Nephron progenitor cell (in vitro differentiated cells): Measurements from ENCODE around the gene ALPL.
"Not testable (repeated sequence)": the region's sequence is repeated elsewhere in the genome, so short reads cannot be mapped to it uniquely, and the experiment has no call there.

Source experiments
- DNase-seq: peaks from one replicate; pipeline ENCODE4 v3.0.0; 2021
- H3K27ac Mint-ChIP-seq: 2 replicates; pipeline ENCODE4 v1.8.0; 2021; ENCODE audit warnings: mild to moderate bottlenecking, moderate library complexity, mixed read lengths
- H3K27me3 Mint-ChIP-seq: 2 replicates; pipeline ENCODE4 v1.8.0; 2021; ENCODE audit warnings: mild to moderate bottlenecking, low read depth, mixed read lengths; ENCODE audit not compliant: poor library complexity
- H3K36me3 Mint-ChIP-seq: 2 replicates; pipeline ENCODE4 v1.8.0; 2021; ENCODE audit warnings: low read depth, mixed read lengths
- H3K4me1 Mint-ChIP-seq: 2 replicates; pipeline ENCODE4 v1.8.0; 2021; ENCODE audit warnings: mixed read lengths
- H3K4me3 Mint-ChIP-seq: 2 replicates; pipeline ENCODE4 v1.8.0; 2021; ENCODE audit warnings: mild to moderate bottlenecking, moderate library complexity, mixed read lengths
- H3K9me3 Mint-ChIP-seq: 2 replicates; pipeline ENCODE4 v1.8.0; 2021; ENCODE audit warnings: mild to moderate bottlenecking, moderate library complexity, mixed read lengths
- TF ChIP-seq, protein P1 (sequence below): fragments of 200-600 bp; sonication (generic); IDR thresholded peaks from 2 replicates; pipeline ENCODE4 v1.5.0; 2021; ENCODE audit warnings: antibody characterized with exemption

Gene ALPL

DNA sequence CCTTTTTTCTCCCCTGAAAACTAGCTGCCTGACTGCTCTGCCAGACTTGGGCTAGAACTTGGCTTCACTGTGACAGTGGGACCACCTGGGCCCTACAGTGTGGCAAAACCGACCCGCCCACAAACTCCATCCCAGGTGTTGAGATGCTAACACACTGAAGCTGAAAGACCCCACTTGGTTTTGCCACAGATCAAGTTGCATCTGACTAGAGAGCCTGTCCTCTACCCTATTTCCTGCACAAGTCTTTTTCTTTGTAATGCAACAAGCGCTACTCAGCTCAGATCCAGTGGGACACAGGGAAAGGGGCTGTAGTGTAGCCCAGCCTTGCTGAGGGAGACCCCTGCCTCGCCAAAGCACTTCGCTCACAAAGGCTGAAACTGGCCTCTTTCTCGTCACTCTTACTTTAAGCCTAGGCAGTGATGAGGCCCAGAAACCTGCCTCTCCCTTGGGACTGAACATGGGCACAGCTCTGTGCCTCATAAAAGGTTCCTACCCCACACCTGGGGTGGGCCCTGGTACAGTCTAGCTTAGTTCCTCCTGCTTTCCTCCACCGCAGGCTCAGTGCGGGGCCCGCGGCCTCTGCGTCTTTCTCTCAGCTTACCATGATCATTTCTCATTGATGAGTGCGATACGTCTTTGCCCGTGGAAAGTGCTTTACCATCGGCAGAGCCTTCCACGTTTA lies 9.7 kb downstream of the ALPL start:
- Mint-ChIP-seq H3K27ac (peak overlapping the region; percentile 92), H3K9me3 (no peaks in the 10 kb centered on the region), H3K36me3 (no peaks in the 10 kb centered on the region), H3K4me3 (peak overlapping the region; percentile 7), H3K27me3 (peaks cover 3% of the 10 kb centered on the region), H3K4me1 (peaks cover 55% of the 10 kb centered on the region)
- TF ChIP-seq, protein P1, sequence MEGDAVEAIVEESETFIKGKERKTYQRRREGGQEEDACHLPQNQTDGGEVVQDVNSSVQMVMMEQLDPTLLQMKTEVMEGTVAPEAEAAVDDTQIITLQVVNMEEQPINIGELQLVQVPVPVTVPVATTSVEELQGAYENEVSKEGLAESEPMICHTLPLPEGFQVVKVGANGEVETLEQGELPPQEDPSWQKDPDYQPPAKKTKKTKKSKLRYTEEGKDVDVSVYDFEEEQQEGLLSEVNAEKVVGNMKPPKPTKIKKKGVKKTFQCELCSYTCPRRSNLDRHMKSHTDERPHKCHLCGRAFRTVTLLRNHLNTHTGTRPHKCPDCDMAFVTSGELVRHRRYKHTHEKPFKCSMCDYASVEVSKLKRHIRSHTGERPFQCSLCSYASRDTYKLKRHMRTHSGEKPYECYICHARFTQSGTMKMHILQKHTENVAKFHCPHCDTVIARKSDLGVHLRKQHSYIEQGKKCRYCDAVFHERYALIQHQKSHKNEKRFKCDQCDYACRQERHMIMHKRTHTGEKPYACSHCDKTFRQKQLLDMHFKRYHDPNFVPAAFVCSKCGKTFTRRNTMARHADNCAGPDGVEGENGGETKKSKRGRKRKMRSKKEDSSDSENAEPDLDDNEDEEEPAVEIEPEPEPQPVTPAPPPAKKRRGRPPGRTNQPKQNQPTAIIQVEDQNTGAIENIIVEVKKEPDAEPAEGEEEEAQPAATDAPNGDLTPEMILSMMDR: no peak
- DNase-seq: no peak

DNA sequence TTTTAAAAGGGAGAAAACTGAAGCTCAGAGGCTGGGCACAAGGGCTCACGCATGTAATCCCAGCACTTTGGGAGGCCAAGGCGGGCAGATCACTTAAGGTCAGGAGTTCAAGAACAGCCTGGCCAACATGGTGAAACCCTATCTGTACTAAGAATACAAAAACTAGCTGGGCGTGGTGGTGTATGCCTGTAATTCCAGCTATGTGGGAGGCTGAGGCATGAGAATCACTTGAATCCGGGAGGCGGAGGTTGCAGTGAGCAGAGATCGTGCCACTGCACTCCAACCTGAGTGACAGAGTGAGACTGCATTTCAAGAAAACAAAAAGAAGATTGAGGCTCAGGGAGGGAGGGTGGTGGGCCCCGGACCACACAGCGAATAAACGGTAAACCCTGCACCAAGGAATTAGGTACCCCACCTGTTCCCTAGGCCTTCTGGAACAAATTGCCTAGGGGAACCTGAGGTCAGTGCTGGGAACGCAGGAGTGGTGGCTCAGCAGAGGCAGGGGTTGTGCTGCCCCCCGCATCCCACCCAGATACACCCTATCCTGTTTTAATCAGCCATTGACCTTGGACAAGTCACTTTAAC lies 10.4 kb downstream of the ALPL start:
- Mint-ChIP-seq H3K4me1 (peaks cover 53% of the 10 kb centered on the region), H3K27ac (peak overlapping the region; percentile 92), H3K4me3 (peak overlapping the region; percentile 7)
- H3K36me3 Mint-ChIP-seq, H3K27me3 Mint-ChIP-seq, DNase-seq, H3K9me3 Mint-ChIP-seq: not testable (repeated sequence)

DNA sequence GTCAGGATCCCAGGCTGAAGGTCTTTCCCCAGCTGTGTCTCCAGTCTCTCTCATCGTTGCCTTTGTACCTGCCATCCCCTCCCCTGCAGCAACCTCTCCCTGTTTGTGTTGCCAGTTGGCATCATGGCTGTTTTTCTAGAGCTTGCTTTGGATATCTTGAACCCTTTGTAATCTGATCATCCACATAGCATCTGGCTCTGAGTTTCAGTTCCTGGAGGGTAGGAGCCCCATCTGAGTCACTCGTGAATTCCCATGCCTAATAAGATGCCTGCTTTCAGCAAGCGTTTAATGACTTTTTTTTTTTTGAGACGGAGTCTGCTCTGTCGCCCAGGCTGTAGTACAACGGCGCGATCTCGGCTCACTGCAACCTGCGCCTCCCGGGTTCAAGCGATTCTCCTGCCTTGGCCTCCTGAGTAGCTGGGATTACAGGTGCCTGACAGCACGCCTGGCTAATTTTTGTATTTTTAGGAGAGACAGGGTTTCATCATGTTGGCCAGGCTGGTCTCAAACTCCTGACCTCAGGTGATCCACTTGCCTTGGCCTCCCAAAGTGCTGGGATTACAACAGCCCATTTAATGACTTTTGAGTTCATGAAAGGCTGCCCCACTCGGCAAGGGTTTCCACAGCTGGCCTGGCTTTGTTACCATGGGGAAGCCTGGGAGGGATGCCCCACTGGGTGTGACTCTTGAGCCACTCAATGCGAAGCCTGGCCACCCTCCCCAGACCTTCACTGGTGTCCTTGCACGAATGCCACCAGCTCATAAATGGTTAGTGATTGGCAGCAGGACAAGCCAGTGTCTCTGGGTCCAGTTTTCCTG lies 11.9 kb downstream of the ALPL start:
- DNase-seq: no peak
- H3K27ac Mint-ChIP-seq: no peak overlapping the region
- no peaks in the 10 kb centered on the region for H3K36me3 Mint-ChIP-seq
- H3K27me3 Mint-ChIP-seq: no peaks in the 10 kb centered on the region
- H3K4me1 Mint-ChIP-seq: peaks cover 60% of the 10 kb centered on the region
- no peak overlapping the region for H3K4me3 Mint-ChIP-seq
- TF ChIP-seq, protein P1: no peak
- no peaks in the 10 kb centered on the region for H3K9me3 Mint-ChIP-seq

DNA sequence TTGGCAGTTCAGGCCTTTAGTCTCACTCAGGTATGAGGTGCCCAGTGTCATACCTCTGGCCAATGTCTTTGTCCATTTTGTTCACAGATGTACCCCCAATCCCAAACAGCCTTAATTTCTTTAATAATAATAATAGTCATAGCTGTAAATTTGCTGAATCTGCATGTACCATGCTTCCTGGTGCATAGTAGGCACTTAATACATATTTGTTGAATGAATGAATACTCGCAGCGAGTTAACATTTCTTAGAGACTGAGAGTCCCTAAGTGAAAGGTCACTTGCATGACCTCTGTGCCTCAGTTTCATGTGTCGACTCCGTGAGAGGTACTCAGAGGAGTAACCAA lies 12.5 kb downstream of the ALPL start:
- H3K4me3 Mint-ChIP-seq: no peak overlapping the region
- H3K4me1 Mint-ChIP-seq: peaks cover 61% of the 10 kb centered on the region
- no peaks in the 10 kb centered on the region for H3K9me3 Mint-ChIP-seq
- no peaks in the 10 kb centered on the region for H3K36me3 Mint-ChIP-seq
- TF ChIP-seq, protein P1: no peak
- no peak overlapping the region for H3K27ac Mint-ChIP-seq
- H3K27me3 Mint-ChIP-seq: no peaks in the 10 kb centered on the region
- no peak for DNase-seq

DNA sequence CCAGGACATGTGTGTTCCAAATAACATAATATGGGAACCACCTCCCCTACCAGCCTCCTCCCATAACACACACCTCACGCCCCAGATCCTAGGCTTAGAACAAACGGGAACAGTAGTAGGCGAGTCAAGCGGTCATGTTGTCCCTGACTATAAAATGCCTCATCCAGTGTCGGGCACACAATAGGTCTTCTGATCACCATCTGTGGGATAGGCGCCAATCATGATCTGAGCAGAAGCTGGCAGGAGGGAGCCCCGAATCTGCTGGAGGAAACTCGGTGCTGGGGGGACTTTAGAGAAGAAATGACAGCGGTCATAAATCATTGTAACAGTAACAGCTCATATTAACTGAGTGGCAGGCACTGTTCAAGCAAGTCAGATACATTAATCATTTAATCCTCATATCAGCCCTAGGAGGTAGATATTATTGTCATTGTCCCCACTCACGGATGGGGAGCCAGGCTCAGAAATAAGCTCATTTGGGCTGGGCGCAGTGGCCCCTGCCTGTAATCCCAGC lies 13.4 kb downstream of the ALPL start:
- TF ChIP-seq, protein P1: no peak

DNA sequence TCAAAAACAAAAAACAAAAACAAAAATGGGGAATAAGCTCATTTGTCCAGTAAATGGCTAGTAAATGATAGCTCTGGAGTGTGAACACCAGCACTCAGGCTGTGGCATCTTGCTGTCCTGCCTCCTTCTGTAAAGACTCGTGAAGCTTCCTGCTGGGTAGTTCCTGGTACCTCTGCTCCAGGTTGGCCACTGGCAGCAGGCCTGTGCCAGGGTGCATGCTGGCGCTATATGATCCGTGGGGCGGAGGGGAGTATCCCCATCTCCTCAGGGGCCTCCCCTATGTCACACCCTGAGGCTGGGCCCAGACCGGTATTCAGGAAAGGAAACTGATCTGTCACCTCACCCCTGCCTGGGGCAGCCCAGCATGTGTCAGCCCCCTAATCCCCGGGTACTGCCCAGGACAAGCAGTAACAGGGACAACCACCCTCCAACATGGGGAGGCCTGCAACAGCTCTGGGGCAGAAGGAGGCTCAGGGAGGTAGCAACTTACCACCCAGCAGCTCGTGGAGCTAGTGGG lies 14.1 kb downstream of the ALPL start:
- Mint-ChIP-seq H3K4me1 (peaks cover 64% of the 10 kb centered on the region), H3K4me3 (no peak overlapping the region), H3K27ac (no peak overlapping the region), H3K9me3 (no peaks in the 10 kb centered on the region), H3K27me3 (no peaks in the 10 kb centered on the region), H3K36me3 (no peaks in the 10 kb centered on the region)
- DNase-seq: no peak
- TF ChIP-seq, protein P1: no peak

More for the DNA sequence above, 13.4 kb downstream of the ALPL start:
- Mint-ChIP-seq H3K4me3 (no peak overlapping the region), H3K36me3 (no peaks in the 10 kb centered on the region), H3K27ac (no peak overlapping the region), H3K9me3 (no peaks in the 10 kb centered on the region), H3K4me1 (peaks cover 64% of the 10 kb centered on the region), H3K27me3 (no peaks in the 10 kb centered on the region)
- DNase-seq: no peak
